Astrocyte (in vitro differentiated cells and primary cell): Measurements from ENCODE around the gene PLD5.

Source experiments
- CTCF ChIP-seq: IDR thresholded peaks from 2 replicates; pipeline ENCODE4 v1.5.1; 2011; ENCODE audit warnings: low read depth, mild to moderate bottlenecking, inconsistent platforms, low read length, moderate library complexity; ENCODE audit not compliant: insufficient read depth
- EZH2 ChIP-seq: IDR thresholded peaks from 2 replicates; pipeline ENCODE4 v1.6.1; 2012; ENCODE audit warnings: mild to moderate bottlenecking, low read length, inconsistent platforms; ENCODE audit not compliant: insufficient read depth

- TF ChIP-seq EZH2 (no peak), CTCF (no peak)
Measured at GRCh38 chr1:242147096-242147976, 377.2 kb downstream of the PLD5 start.
